K562 (cell line): ENCODE measurements around the gene BCAN. TPM values are rescaled to one million over a fixed set of nuclear protein-coding genes. Genes with fewer than 3 reads are reported as not detected.

Source experiments
- MEF2D ChIP-seq: conservative IDR thresholded peaks from 2 replicates; pipeline ENCODE4 v1.6.1; 2016; ENCODE audit warnings: low read depth, missing genetic modification characterization, missing compliant biosample characterization
- RAD21 ChIP-seq, 2 experiments: fragments of 250-450 bp in 1 of 2; fragments of 450-650 bp in 1 of 2; sonication (Bioruptor Pico) in 1 of 2; formaldehyde crosslinking in 1 of 2; IDR thresholded peaks in 1 of 2; conservative IDR thresholded peaks in 1 of 2; 2 replicates each; pipeline versions ENCODE4 v1.4.0 to v1.8.0; 2020 to 2022; ENCODE audit warnings: mild to moderate bottlenecking in 2 of 2, moderate library complexity in 1 of 2
- REST ChIP-seq, 2 experiments: fragments of 450-650 bp; formaldehyde crosslinking in 1 of 2; IDR thresholded peaks; 2 replicates each; pipeline versions ENCODE4 v1.4.0 to v1.6.1; 2014 to 2020; ENCODE audit warnings: mild to moderate bottlenecking in 2 of 2, borderline replicate concordance in 1 of 2, low read depth in 1 of 2
- XRCC5 ChIP-seq: fragments of 200-400 bp; formaldehyde crosslinking; IDR thresholded peaks from 2 replicates; pipeline ENCODE4 v1.6.1; 2017; ENCODE audit warnings: low read depth, mild to moderate bottlenecking, low read length
- ZBTB11 ChIP-seq, 3 experiments: fragments of 200-800 bp in 1 of 3; fragments of 250-450 bp in 1 of 3; fragments of 450-650 bp in 1 of 3; sonication (Bioruptor Pico) in 1 of 3; sonication (Bioruptor generic) in 1 of 3; formaldehyde crosslinking in 1 of 3; IDR thresholded peaks; 2 replicates each; pipeline versions ENCODE4 v1.6.1 to v1.8.0; 2016 to 2022; ENCODE audit warnings: mild to moderate bottlenecking in 2 of 3, missing genetic modification characterization in 2 of 3, missing compliant biosample characterization in 1 of 3, moderate library complexity in 1 of 3
- ZBTB49 ChIP-seq: sonication (generic); formaldehyde crosslinking; IDR thresholded peaks from 2 replicates; pipeline ENCODE4 v1.8.0; 2022; ENCODE audit warnings: missing genetic modification reagents, mild to moderate bottlenecking, borderline replicate concordance
- ZNF444 ChIP-seq: fragments of 250-450 bp; sonication (Bioruptor Pico); IDR thresholded peaks from 2 replicates; pipeline ENCODE4 v1.4.0; 2020; ENCODE audit warnings: mild to moderate bottlenecking, moderate library complexity
- polyA plus RNA-seq, 8 experiments: library from polyadenylated mRNA; depleted of rRNA in 4 of 8; stranded (reverse) in 5 of 8; unstranded in 3 of 8; fragments of >200 nt; fragmentation: Nextera tagmentation in 2 of 8; fragmentation: Illumina TruSeq in 1 of 8; extraction: Ambion mirVana in 2 of 8; extraction: Trizol in 1 of 8; gene quantifications; 2 replicates each; pipeline versions ENCODE4 v1.2.1 to v1.2.3, GENCODE V29; 2011 to 2014; ENCODE audit warnings: inconsistent platforms in 1 of 8, missing spikeins in 1 of 8
- total RNA-seq, 7 experiments: library from RNA; depleted of rRNA in 6 of 7; stranded (reverse); fragments of >200 nt in 6 of 7; fragmentation: Illumina TruSeq in 2 of 7; extraction: Trizol in 2 of 7; gene quantifications; 2 replicates each; pipeline versions ENCODE4 v1.2.1 to v1.2.3, GENCODE V29; 2011 to 2021; ENCODE audit warnings: low replicate concordance in 1 of 7

The BCAN gene
- total and polyA plus RNA-seq, 9 of the 15 experiments (the other 6 are each of a cell fraction or from before 2014, with no cell fraction given), result 0.04 to 0.33 (median 0.14) TPM; not detected in 5

DNA sequence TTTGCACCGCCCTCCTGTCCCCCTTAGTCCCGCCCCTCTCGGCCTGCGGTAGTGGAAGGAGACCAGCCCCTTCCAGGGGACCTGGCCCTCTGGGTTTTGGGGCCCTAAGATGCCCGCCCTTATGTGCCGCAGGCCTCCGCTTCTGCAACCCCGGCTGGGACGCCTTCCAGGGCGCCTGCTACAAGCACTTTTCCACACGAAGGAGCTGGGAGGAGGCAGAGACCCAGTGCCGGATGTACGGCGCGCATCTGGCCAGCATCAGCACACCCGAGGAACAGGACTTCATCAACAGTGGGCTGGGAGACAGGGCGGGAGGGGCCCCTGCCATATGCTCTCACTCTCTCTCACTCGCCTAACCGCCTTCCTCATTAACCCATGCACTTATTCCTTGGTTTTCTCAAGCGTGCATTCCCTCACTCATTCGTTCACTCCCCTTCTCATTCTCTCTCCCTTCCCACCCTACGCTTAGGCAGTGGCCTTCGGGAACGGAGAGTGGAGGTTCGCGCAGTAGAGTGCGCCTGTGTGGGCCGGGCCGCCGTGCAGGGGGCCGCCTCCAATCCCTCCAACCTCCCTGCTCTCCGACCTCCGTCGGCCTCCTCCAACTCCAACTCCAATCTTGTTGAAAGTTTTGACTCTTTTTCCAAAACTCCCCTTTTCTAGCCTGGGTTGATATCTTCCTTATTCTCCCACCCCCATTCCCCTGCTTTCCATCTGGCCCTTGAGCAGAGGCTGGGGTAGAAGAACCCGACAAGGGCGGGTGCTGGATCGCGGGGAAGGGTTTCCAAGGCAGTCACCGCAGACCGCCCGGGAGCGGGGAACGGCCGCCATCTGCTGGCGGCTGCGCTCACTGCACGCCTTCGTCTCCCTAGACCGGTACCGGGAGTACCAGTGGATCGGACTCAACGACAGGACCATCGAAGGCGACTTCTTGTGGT, 15.2 kb downstream of the BCAN start (continued):
- TF ChIP-seq ZBTB49 (CRISPR knock-in tag) (no peak), ZNF444 (CRISPR knock-in tag) (no peak), REST (IDR thresholded peaks at IDR 0.05; ENCODE audit: borderline replicate concordance) (peak; percentile 69), REST (CRISPR knock-in tag; IDR thresholded peaks at IDR 0.05; ENCODE audit: low read depth) (no peak), MEF2D (no peak), RAD21 (CRISPR knock-in tag; conservative IDR thresholded peaks at IDR 0.05 in 1 of 2, IDR thresholded peaks at IDR 0.05 in 1 of 2) (peak; percentile 69), XRCC5 (peak; percentile 82; the same call in 1 of the 2 replicates), ZBTB11 (CRISPR knock-in tag; IDR thresholded peaks at IDR 0.05) (no peak)
